Endothelial cell of umbilical vein (primary cell): ENCODE results near the gene CORO2B. TPM values are rescaled to one million over a fixed set of nuclear protein-coding genes. Genes with fewer than 3 reads are reported as not detected.
A peak's percentile ranks its signal among the peaks of the same experiment; 100 is the strongest.

Experiments
- BruUV-seq: library from RNA; stranded (reverse); fragments of 400-500 nt; replicated peaks from 2 replicates; lab custom pipeline; 2021; lab: Mats Ljungman, UMichigan
- CTCF ChIA-PET: fragments of 300-600, 350-600 bp; sonication (Branson Sonifier 250); formaldehyde crosslinking; loops from one replicate; lab custom pipeline; 2021; ENCODE audit warnings: antibody characterized with exemption, inconsistent platforms; lab: Charles Lee
- POLR2A ChIA-PET: fragments of 300-600, 350-600 bp; sonication (Branson Sonifier 250); formaldehyde crosslinking; loops from one replicate; lab custom pipeline; 2021; ENCODE audit warnings: antibody characterized with exemption, inconsistent platforms; lab: Charles Lee
- DNase-seq: peaks from one replicate; pipeline ENCODE4 v3.0.0-alpha.2; 2011; ENCODE audit warnings: low read depth, low spot score
- FAIRE-seq: peaks from 2 replicates; lab custom pipeline; 2011; peaks lifted over from hg19 to GRCh38; lab: Jason Lieb, UNC
- H2AFZ ChIP-seq: 2 replicates; pipeline ENCODE4 v1.6.0; 2012; ENCODE audit warnings: low read depth, low read length, control low read depth, inconsistent platforms
- H3K27ac ChIP-seq: 2 replicates; pipeline ENCODE4 v1.5.1; 2011; ENCODE audit warnings: low read depth, mild to moderate bottlenecking, control low read depth, low read length, moderate library complexity; ENCODE audit not compliant: insufficient read depth
- H3K27me3 ChIP-seq, 2 experiments: 2 replicates each; pipeline versions ENCODE4 v1.6.0 to v1.6.1; 2011; ENCODE audit warnings: low read length in 2 of 2, mixed read lengths in 1 of 2; ENCODE audit not compliant: control insufficient read depth in 2 of 2, insufficient read depth in 2 of 2
- H3K36me3 ChIP-seq, 2 experiments: 2 replicates in 1 of 2; 3 replicates in 1 of 2; pipeline ENCODE4 v1.5.1; 2011; ENCODE audit warnings: low read length in 2 of 2, mild to moderate bottlenecking in 1 of 2, moderate library complexity in 1 of 2; ENCODE audit not compliant: control insufficient read depth in 2 of 2, insufficient read depth in 2 of 2; ENCODE audit errors: extremely low read depth in 1 of 2
- H3K4me1 ChIP-seq: 3 replicates; pipeline ENCODE4 v1.5.1; 2011; ENCODE audit warnings: mild to moderate bottlenecking, low read length; ENCODE audit not compliant: control insufficient read depth, insufficient read depth; ENCODE audit errors: extremely low read depth
- H3K4me2 ChIP-seq: 2 replicates; pipeline ENCODE4 v1.6.1; 2011; ENCODE audit warnings: low read length, control low read depth, mixed read lengths; ENCODE audit not compliant: insufficient read depth
- H3K4me3 ChIP-seq, 3 experiments: fragments of 200-600 bp in 1 of 3; sonication (generic), shearing (Covaris generic) in 1 of 3; replicated peaks in 1 of 3; 2 replicates each; pipeline ENCODE4 v1.5.1; 2011 to 2016; ENCODE audit warnings: control low read depth in 3 of 3, low read length in 3 of 3, mild to moderate bottlenecking in 2 of 3, inconsistent platforms in 1 of 3, low read depth in 1 of 3, moderate library complexity in 1 of 3; ENCODE audit not compliant: insufficient read depth in 1 of 3
- H3K79me2 ChIP-seq: 2 replicates; pipeline ENCODE4 v1.6.0; 2012; ENCODE audit warnings: low read length, inconsistent platforms; ENCODE audit not compliant: control insufficient read depth, insufficient read depth
- H3K9ac ChIP-seq: replicated peaks from 2 replicates; pipeline ENCODE3; 2011; ENCODE audit warnings: low read length, control low read depth; ENCODE audit not compliant: insufficient read depth; ENCODE audit errors: extremely low read depth
- H3K9me1 ChIP-seq: replicated peaks from 3 replicates; pipeline ENCODE4 v1.6.0; 2011; ENCODE audit warnings: mild to moderate bottlenecking, low read length; ENCODE audit not compliant: control insufficient read depth, insufficient read depth; ENCODE audit errors: extremely low read depth
- H3K9me3 ChIP-seq: replicated peaks from 2 replicates; pipeline ENCODE4 v1.5.1; 2012; ENCODE audit warnings: low read length, inconsistent platforms; ENCODE audit not compliant: control insufficient read depth, insufficient read depth
- H4K20me1 ChIP-seq: replicated peaks from 2 replicates; pipeline ENCODE3; 2011; ENCODE audit warnings: mild to moderate bottlenecking, low read length; ENCODE audit not compliant: control insufficient read depth, insufficient read depth; ENCODE audit errors: extremely low read depth
- EZH2 ChIP-seq: IDR thresholded peaks from 2 replicates; pipeline ENCODE4 v1.6.1; 2012; ENCODE audit warnings: borderline replicate concordance, low read depth, mild to moderate bottlenecking, moderate library complexity, low read length, inconsistent platforms; ENCODE audit not compliant: severe bottlenecking
- FOS ChIP-seq: IDR thresholded peaks from 2 replicates; pipeline ENCODE4 v1.6.1; 2011; ENCODE audit warnings: mild to moderate bottlenecking, low read length, moderate library complexity, borderline replicate concordance; ENCODE audit not compliant: insufficient read depth
- JUN ChIP-seq: IDR thresholded peaks from 2 replicates; pipeline ENCODE4 v1.6.1; 2011; ENCODE audit warnings: borderline replicate concordance, low read depth; ENCODE audit not compliant: insufficient read length, insufficient read depth
- MYC ChIP-seq: IDR thresholded peaks from one replicate; pipeline ENCODE4 v1.6.1; 2011; ENCODE audit warnings: mild to moderate bottlenecking, low read depth, low read length
- POLR2A ChIP-seq: IDR thresholded peaks from 2 replicates; pipeline ENCODE4 v1.6.1; 2012; ENCODE audit warnings: low read depth, mild to moderate bottlenecking, control low read depth, low read length
- POLR2AphosphoS5 ChIP-seq: IDR thresholded peaks from 2 replicates; pipeline ENCODE4 v1.6.1; 2012; ENCODE audit warnings: low read depth, mild to moderate bottlenecking, control low read depth, low read length, moderate library complexity; ENCODE audit not compliant: insufficient read depth
- dilution Hi-C: fragments of 300-500 bp; cut with MboI; formaldehyde crosslinking; loops from one replicate; pipeline ENCODE4 v1.15.0; 2019; ENCODE audit warnings: low sequenced_read_pairs; ENCODE audit not compliant: extremely low pct_ligation_motif_present
- intact Hi-C: fragments of 100-400 bp; cut with micrococcal nuclease; formaldehyde crosslinking; loops from one replicate; pipeline ENCODE4 v1.10.0; 2022
- polyA plus RNA-seq, 4 experiments: library from polyadenylated mRNA; depleted of rRNA in 3 of 4; stranded (reverse) in 3 of 4; unstranded in 1 of 4; fragments of >200 nt; gene quantifications; 2 replicates each; pipeline versions ENCODE4 v1.2.1 to v1.2.3, GENCODE V29; 2011 to 2012; ENCODE audit warnings: missing spikeins in 1 of 4
- total RNA-seq: library from RNA; stranded (reverse); gene quantifications from 2 replicates; pipeline ENCODE4 v1.2.3, GENCODE V29; 2021
- TF ChIP-seq, protein P1 (sequence below), 2 donors: IDR thresholded peaks; 1 replicate in 1 of 2; 2 replicates in 1 of 2; pipeline ENCODE4 v1.5.1; 2011; ENCODE audit warnings: low read length in 2 of 2, mild to moderate bottlenecking in 2 of 2, moderate library complexity in 2 of 2, control low read depth in 1 of 2, inconsistent platforms in 1 of 2, low read depth in 1 of 2; ENCODE audit not compliant: insufficient read depth in 1 of 2; ENCODE audit errors: extremely low read depth in 1 of 2

Gene CORO2B
- total and polyA plus RNA-seq, 2 donors (not counting 3 experiments of a cell fraction or from before 2014, with no cell fraction given): 2.4 to 3.7 TPM

DNA sequence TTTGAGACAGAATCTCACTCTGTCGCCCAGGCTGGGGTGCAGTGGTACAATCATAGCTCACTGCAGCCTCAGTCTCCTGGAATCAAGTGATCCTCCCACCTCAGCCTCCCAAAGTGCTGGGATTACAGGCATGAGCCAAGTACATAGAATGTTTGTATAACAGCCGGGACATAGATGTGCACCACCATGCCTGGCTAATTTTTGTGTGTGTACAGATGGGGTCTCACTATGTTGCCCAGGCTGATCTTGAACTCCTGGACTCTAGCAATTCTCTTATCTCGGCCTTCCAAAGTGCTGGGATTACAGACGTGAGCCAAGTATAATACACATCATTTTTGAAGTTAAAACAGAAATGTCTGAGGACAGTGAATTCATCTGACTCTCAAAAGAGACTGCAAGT is 93.5 kb downstream of the CORO2B start:
- no peaks in the 10 kb centered on the region for H3K9me1 ChIP-seq
- H3K27me3 ChIP-seq: peaks cover 0 to 10% of the 10 kb centered on the region in 2 experiments
- no peak overlapping the region for H3K27ac ChIP-seq
- DNase-seq (no peak), FAIRE-seq (peak; percentile 24)
- H3K4me3 ChIP-seq: no peak overlapping the region
- TF ChIP-seq POLR2AphosphoS5: no peak
- TF ChIP-seq, protein P1, sequence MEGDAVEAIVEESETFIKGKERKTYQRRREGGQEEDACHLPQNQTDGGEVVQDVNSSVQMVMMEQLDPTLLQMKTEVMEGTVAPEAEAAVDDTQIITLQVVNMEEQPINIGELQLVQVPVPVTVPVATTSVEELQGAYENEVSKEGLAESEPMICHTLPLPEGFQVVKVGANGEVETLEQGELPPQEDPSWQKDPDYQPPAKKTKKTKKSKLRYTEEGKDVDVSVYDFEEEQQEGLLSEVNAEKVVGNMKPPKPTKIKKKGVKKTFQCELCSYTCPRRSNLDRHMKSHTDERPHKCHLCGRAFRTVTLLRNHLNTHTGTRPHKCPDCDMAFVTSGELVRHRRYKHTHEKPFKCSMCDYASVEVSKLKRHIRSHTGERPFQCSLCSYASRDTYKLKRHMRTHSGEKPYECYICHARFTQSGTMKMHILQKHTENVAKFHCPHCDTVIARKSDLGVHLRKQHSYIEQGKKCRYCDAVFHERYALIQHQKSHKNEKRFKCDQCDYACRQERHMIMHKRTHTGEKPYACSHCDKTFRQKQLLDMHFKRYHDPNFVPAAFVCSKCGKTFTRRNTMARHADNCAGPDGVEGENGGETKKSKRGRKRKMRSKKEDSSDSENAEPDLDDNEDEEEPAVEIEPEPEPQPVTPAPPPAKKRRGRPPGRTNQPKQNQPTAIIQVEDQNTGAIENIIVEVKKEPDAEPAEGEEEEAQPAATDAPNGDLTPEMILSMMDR (IDR thresholded peaks at IDR 0.05; ENCODE audit: extremely low read depth in 1 of 2, insufficient read depth in 1 of 2, low read depth in 1 of 2, low read length in 2 of 2): no peak
- no peak for TF ChIP-seq FOS
- no peak for TF ChIP-seq JUN
- TF ChIP-seq POLR2A: no peak
- no peak for TF ChIP-seq MYC
- no peak for TF ChIP-seq EZH2
- no peaks in the 10 kb centered on the region for H4K20me1 ChIP-seq
- no peaks in the 10 kb centered on the region for H3K9me3 ChIP-seq
- no peaks in the 10 kb centered on the region for H3K4me1 ChIP-seq
- no peaks in the 10 kb centered on the region for H3K79me2 ChIP-seq
- H3K9ac ChIP-seq: no peak overlapping the region
- POLR2A ChIA-PET: no interaction called here
- CTCF ChIA-PET: interaction anchor here (0.8 to 14.4 kb wide), 8 partner anchors 10 to 419 kb away, joined by 3 to 728 read pairs (median 18); no protein-coding TSS in a partner anchor
- dilution Hi-C loops: no loop called here
- no peak overlapping the region for H3K4me2 ChIP-seq
- no peaks in the 10 kb centered on the region for H3K36me3 ChIP-seq
- no TSS peak for BruUV-seq
- H2AFZ ChIP-seq: no peak overlapping the region
- intact Hi-C loops: no loop called here
